Loucy (cell line): ENCODE measurements around the gene RCC1.
A peak's percentile ranks its signal among the peaks of the same experiment; 100 is the strongest.
"Not testable (repeated sequence)": the region's sequence is repeated elsewhere in the genome, so short reads cannot be mapped to it uniquely, and the experiment has no call there.

Experiments
- H2AFZ ChIP-seq: fragments of 200-600 bp; sonication (generic); 2 replicates; pipeline ENCODE4 v1.6.0; 2016; ENCODE audit warnings: antibody characterized with exemption, mild to moderate bottlenecking, low read length, moderate library complexity
- H3F3A ChIP-seq: fragments of 200-600 bp; 2 replicates; pipeline ENCODE4 v1.6.0; 2016; ENCODE audit warnings: antibody characterized with exemption, low read depth, mild to moderate bottlenecking
- H3K27me3 ChIP-seq: fragments of 200-600 bp; sonication (generic); 2 replicates; pipeline ENCODE4 v1.6.1; 2014; ENCODE audit warnings: low read length, mild to moderate bottlenecking; ENCODE audit not compliant: insufficient read depth, poor library complexity, severe bottlenecking
- H3K36me3 ChIP-seq: fragments of 200-600 bp; sonication (generic); 2 replicates; pipeline ENCODE4 v1.6.1; 2016; ENCODE audit warnings: low read length; ENCODE audit not compliant: insufficient read depth
- H3K4me1 ChIP-seq: fragments of 200-600 bp; sonication (generic); 2 replicates; pipeline ENCODE4 v1.5.1; 2014; ENCODE audit warnings: low read length, mild to moderate bottlenecking; ENCODE audit not compliant: insufficient read depth, poor library complexity, severe bottlenecking
- H3K4me2 ChIP-seq: fragments of 200-600 bp; sonication (generic); 2 replicates; pipeline ENCODE4 v1.6.0; 2014; ENCODE audit warnings: antibody characterized with exemption, low read length, low read depth, mild to moderate bottlenecking; ENCODE audit not compliant: poor library complexity, severe bottlenecking
- H3K4me3 ChIP-seq: fragments of 200-600 bp; sonication (generic); 2 replicates; pipeline ENCODE4 v1.5.1; 2014; ENCODE audit warnings: low read length, mild to moderate bottlenecking, mixed read lengths; ENCODE audit not compliant: poor library complexity, severe bottlenecking
- H3K79me2 ChIP-seq: fragments of 200-600 bp; sonication (generic); 2 replicates; pipeline ENCODE4 v1.6.1; 2014; ENCODE audit warnings: low read length; ENCODE audit not compliant: insufficient read depth
- H3K9ac ChIP-seq: fragments of 200-600 bp; sonication (generic); 2 replicates; pipeline ENCODE4 v1.6.0; 2014; ENCODE audit warnings: mild to moderate bottlenecking, low read depth, low read length, moderate library complexity; ENCODE audit not compliant: poor library complexity, severe bottlenecking
- H3K9me2 ChIP-seq: fragments of 200-600 bp; sonication (generic); replicated peaks from 2 replicates; pipeline ENCODE4 v1.6.1; 2016; ENCODE audit warnings: low read depth, low read length, mixed read lengths
- H3K9me3 ChIP-seq: fragments of 200-600 bp; sonication (generic); 2 replicates; pipeline ENCODE4 v1.6.1; 2014; ENCODE audit warnings: mild to moderate bottlenecking, antibody characterized with exemption, low read length, low read depth; ENCODE audit not compliant: insufficient read depth
- H4K20me1 ChIP-seq: fragments of 200-600 bp; sonication (generic); 2 replicates; pipeline ENCODE4 v1.6.0; 2014; ENCODE audit warnings: antibody characterized with exemption, low read length, mild to moderate bottlenecking; ENCODE audit not compliant: insufficient read depth, poor library complexity, severe bottlenecking
- CTCF ChIP-seq: fragments of 200-600 bp; sonication (generic); conservative IDR thresholded peaks from 2 replicates; pipeline ENCODE4 v1.5.1; 2014; ENCODE audit warnings: mild to moderate bottlenecking, antibody characterized with exemption, low read length
- EZH2phosphoT487 ChIP-seq: fragments of 200-600 bp; IDR thresholded peaks from 2 replicates; pipeline ENCODE4 v1.6.1; 2018; ENCODE audit warnings: antibody characterized with exemption, mild to moderate bottlenecking, moderate library complexity, borderline replicate concordance

The RCC1 gene

GRCh38 chr1:28521502-28522164, 15.8 kb downstream of the RCC1 start:
- H3K27me3 ChIP-seq, result no peaks in the 10 kb centered on the region
- H3K9me3 ChIP-seq, result no peaks in the 10 kb centered on the region
- TF ChIP-seq EZH2phosphoT487 (no peak), CTCF (no peak)
- peaks cover 75% of the 10 kb centered on the region for H3K79me2 ChIP-seq
- H3K4me1 ChIP-seq, result peaks cover 31% of the 10 kb centered on the region
- peak overlapping the region; percentile 98 for H3K4me2 ChIP-seq
- peaks cover 6% of the 10 kb centered on the region for H3F3A ChIP-seq
- H4K20me1 ChIP-seq, result peaks cover 21% of the 10 kb centered on the region
- H3K9ac ChIP-seq, result no peak overlapping the region
- H3K9me2 ChIP-seq, result no peaks in the 10 kb centered on the region
- no peaks in the 10 kb centered on the region for H3K36me3 ChIP-seq
- H2AFZ ChIP-seq, result no peak overlapping the region
- H3K4me3 ChIP-seq, result peak overlapping the region; percentile 2

- not testable (repeated sequence) for H3K9me3 ChIP-seq, H3K4me2 ChIP-seq, H3K36me3 ChIP-seq, H3F3A ChIP-seq, H3K9ac ChIP-seq, H3K27me3 ChIP-seq, H2AFZ ChIP-seq, H3K4me3 ChIP-seq, H3K9me2 ChIP-seq
- Histone ChIP-seq H3K79me2 (peaks cover 84% of the 10 kb centered on the region), H3K4me1 (peaks cover 30% of the 10 kb centered on the region), H4K20me1 (peaks cover 21% of the 10 kb centered on the region)
Observed at GRCh38 chr1:28522537-28522936, 16.7 kb downstream of the RCC1 start.

- not testable (repeated sequence) for H3K4me2 ChIP-seq, H2AFZ ChIP-seq
- H3K79me2 ChIP-seq, result peaks cover 79% of the 10 kb centered on the region
Observed at GRCh38 chr1:28525002-28525642, 19.3 kb downstream of the RCC1 start.

GRCh38 chr1:28526886-28527285, 21.0 kb downstream of the RCC1 start:
- Histone ChIP-seq H3K79me2 (peaks cover 63% of the 10 kb centered on the region), H3K36me3 (peaks cover 19% of the 10 kb centered on the region; the same call in 1 of the 2 replicates), H4K20me1 (peaks cover 5% of the 10 kb centered on the region)

More at GRCh38 chr1:28525002-28525642, 19.3 kb downstream of the RCC1 start:
- not testable (repeated sequence) for H4K20me1 ChIP-seq, H3K36me3 ChIP-seq, H3F3A ChIP-seq, H3K4me3 ChIP-seq, H3K9me3 ChIP-seq, H3K9ac ChIP-seq, H3K27me3 ChIP-seq, H3K9me2 ChIP-seq
- H3K4me1 ChIP-seq, result peaks cover 15% of the 10 kb centered on the region

More at GRCh38 chr1:28526886-28527285, 21.0 kb downstream of the RCC1 start:
- Histone ChIP-seq H3K9ac (no peak overlapping the region), H3K9me2 (no peaks in the 10 kb centered on the region), H2AFZ (no peak overlapping the region), H3K27me3 (no peaks in the 10 kb centered on the region), H3K4me1 (peaks cover 3% of the 10 kb centered on the region), H3F3A (no peaks in the 10 kb centered on the region), H3K4me3 (no peak overlapping the region), H3K4me2 (no peak overlapping the region), H3K9me3 (no peaks in the 10 kb centered on the region)
- TF ChIP-seq CTCF, result no peak
- TF ChIP-seq EZH2phosphoT487, result no peak
